ENCODE measurements around the gene PTCD2. TPM values are rescaled to one million over a fixed set of nuclear protein-coding genes. Genes with fewer than 3 reads are reported as not detected.

Gene PTCD2
- total RNA-seq, 4 donors from 2014 or later = 1.5 to 9.5 (median 2.9) TPM

GRCh38 chr5:72386639-72387038, 66.5 kb downstream of the PTCD2 start:
- Histone ChIP-seq H3K9me3 (no peaks in the 10 kb centered on the region), H3K27me3 (no peaks in the 10 kb centered on the region), H3K27ac (no peak overlapping the region), H3K4me3 (no peak overlapping the region), H3K4me1 (no peaks in the 10 kb centered on the region), H3K36me3 (no peaks in the 10 kb centered on the region)
- TF ChIP-seq POLR2AphosphoS5 (IDR thresholded peaks at IDR 0.05) = no peak
- no peak for TF ChIP-seq CTCF (IDR thresholded peaks at IDR 0.05)
- TF ChIP-seq EP300 (IDR thresholded peaks at IDR 0.05; ENCODE audit: low read depth) = no peak
- TF ChIP-seq POLR2A (IDR thresholded peaks at IDR 0.05) = no peak
- in situ Hi-C loops (cut with MboI; ENCODE audit: low pct_ligation_motif_present in 1 of 4, low pct_unique_long_range_greater_than_20kb in 1 of 4, low sequenced_read_pairs in 3 of 4) = no loop called here
- intact Hi-C loops (cut with DNase I; ENCODE audit: low total_unique reads) = no loop called here
- WGBS, 2 donors (ENCODE audit: low coverage in 1 of 2) = 71 to 88% methylated on average over 1 of the region's 1 CpG
- no peak for DNase-seq

GRCh38 chr5:72387985-72388384, 67.8 kb downstream of the PTCD2 start:
- Histone ChIP-seq H3K9me3 (no peaks in the 10 kb centered on the region), H3K27me3 (no peaks in the 10 kb centered on the region), H3K27ac (no peak overlapping the region), H3K4me1 (peaks cover 0 to 6% (median 0%) of the 10 kb centered on the region in 4 donors), H3K36me3 (no peaks in the 10 kb centered on the region), H3K4me3 (no peak overlapping the region)
- TF ChIP-seq POLR2A (IDR thresholded peaks at IDR 0.05) = no peak
- no peak for TF ChIP-seq EP300 (IDR thresholded peaks at IDR 0.05; ENCODE audit: low read depth)
- no peak for TF ChIP-seq CTCF (IDR thresholded peaks at IDR 0.05)
- no peak for TF ChIP-seq POLR2AphosphoS5 (IDR thresholded peaks at IDR 0.05)
- in situ Hi-C loops (cut with MboI; ENCODE audit: low pct_ligation_motif_present in 1 of 4, low pct_unique_long_range_greater_than_20kb in 1 of 4, low sequenced_read_pairs in 3 of 4) = no loop called here
- intact Hi-C loops (cut with DNase I; ENCODE audit: low total_unique reads) = no loop called here
- DNase-seq = no peak
- 57 to 65% methylated on average over 3 of the region's 3 CpGs for WGBS, 2 donors (ENCODE audit: low coverage in 1 of 2)

- in situ Hi-C loops (cut with MboI; ENCODE audit: low pct_ligation_motif_present in 1 of 4, low pct_unique_long_range_greater_than_20kb in 1 of 4, low sequenced_read_pairs in 3 of 4) (no loop called here), intact Hi-C loops (cut with DNase I; ENCODE audit: low total_unique reads) (no loop called here)
- H3K36me3 ChIP-seq = no peaks in the 10 kb centered on the region
- H3K27me3 ChIP-seq = no peaks in the 10 kb centered on the region
- H3K9me3 ChIP-seq = no peaks in the 10 kb centered on the region
- peaks cover 0 to 6% (median 0%) of the 10 kb centered on the region in 4 donors for H3K4me1 ChIP-seq
- no peak for DNase-seq
- 84 to 87% methylated on average over 7 to 8 of the region's 8 CpGs for WGBS, 2 donors (ENCODE audit: low coverage in 1 of 2)
- TF ChIP-seq CTCF (IDR thresholded peaks at IDR 0.05) = no peak
- TF ChIP-seq POLR2AphosphoS5 (IDR thresholded peaks at IDR 0.05) = no peak
- no peak for TF ChIP-seq POLR2A (IDR thresholded peaks at IDR 0.05)
- no peak for TF ChIP-seq EP300 (IDR thresholded peaks at IDR 0.05; ENCODE audit: low read depth)
- H3K4me3 ChIP-seq = no peak overlapping the region
- H3K27ac ChIP-seq = no peak overlapping the region
These were observed 68.5 kb downstream of the PTCD2 start for GRCh38 chr5:72388646-72389045.

GRCh38 chr5:72390836-72391235, 70.7 kb downstream of the PTCD2 start:
- TF ChIP-seq EP300 (IDR thresholded peaks at IDR 0.05; ENCODE audit: low read depth) (no peak), POLR2AphosphoS5 (IDR thresholded peaks at IDR 0.05) (no peak), CTCF (IDR thresholded peaks at IDR 0.05) (no peak), POLR2A (IDR thresholded peaks at IDR 0.05) (no peak)
- intact Hi-C loops (cut with DNase I; ENCODE audit: low total_unique reads) = no loop called here
- H3K4me3 ChIP-seq = no peak overlapping the region
- no peaks in the 10 kb centered on the region for H3K27me3 ChIP-seq
- H3K9me3 ChIP-seq = no peaks in the 10 kb centered on the region
- H3K36me3 ChIP-seq = no peaks in the 10 kb centered on the region
- no peak overlapping the region for H3K27ac ChIP-seq
- in situ Hi-C loops (cut with MboI; ENCODE audit: low pct_ligation_motif_present in 1 of 4, low pct_unique_long_range_greater_than_20kb in 1 of 4, low sequenced_read_pairs in 3 of 4) = no loop called here
- DNase-seq = no peak
- H3K4me1 ChIP-seq = peaks cover 0 to 6% (median 0%) of the 10 kb centered on the region in 4 donors
